Activated T-cell treated with anti-CD3 and anti-CD28 coated beads for 24 hours (primary cell): ENCODE results near the gene HDAC11.

Experiments used
- DNase-seq: peaks from one replicate; pipeline ENCODE4 v3.0.0-alpha.2; 2020; ENCODE audit warnings: low read depth

HDAC11 gene

DNA sequence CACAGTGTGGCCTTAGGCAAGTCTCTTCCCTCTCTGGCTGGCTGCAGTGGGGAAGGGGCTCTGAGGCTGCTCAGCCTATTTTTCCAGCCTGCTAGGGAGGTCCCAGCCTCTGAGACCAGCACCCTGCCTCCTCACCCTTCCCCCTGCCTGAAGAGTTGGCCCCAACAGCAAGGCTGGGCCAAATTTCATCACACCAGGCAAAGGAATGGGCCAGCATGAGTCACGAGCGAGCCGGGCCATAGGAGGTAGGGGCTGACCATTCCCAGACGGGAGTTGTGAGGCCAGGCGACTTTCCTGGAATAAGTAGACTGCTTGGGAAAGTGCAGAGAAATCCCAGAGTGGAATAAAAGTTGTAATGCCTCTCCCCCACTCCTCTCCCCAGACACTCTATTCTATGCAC lies 63.1 kb downstream of the HDAC11 start:
- no peak for DNase-seq

DNA sequence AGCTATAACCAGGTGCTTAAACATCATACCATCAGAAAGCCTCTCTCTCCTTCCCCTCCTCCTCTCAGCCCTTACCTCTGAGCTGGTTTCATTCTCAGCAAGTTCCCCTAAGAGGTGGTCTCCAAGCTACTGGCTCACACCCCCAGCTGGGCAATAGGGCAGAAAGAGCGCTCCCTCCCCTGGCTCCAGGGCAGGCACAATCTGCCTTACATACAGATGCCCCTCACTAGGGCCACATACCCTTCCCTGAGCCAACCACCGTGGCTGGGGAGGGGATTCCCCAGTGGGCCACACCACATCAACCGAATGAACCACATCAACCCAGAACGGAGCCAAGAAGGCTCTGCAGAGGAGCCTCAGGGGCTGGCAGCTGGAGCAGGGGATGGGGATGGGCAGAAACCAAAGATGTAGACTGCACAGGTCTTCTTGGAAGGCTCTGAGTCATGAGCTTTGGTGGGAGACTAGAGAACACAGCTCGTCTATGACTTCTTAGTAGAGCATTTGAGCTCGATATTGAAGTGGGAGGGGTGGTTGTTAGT lies 64.3 kb downstream of the HDAC11 start:
- DNase-seq = peak; percentile 41

DNA sequence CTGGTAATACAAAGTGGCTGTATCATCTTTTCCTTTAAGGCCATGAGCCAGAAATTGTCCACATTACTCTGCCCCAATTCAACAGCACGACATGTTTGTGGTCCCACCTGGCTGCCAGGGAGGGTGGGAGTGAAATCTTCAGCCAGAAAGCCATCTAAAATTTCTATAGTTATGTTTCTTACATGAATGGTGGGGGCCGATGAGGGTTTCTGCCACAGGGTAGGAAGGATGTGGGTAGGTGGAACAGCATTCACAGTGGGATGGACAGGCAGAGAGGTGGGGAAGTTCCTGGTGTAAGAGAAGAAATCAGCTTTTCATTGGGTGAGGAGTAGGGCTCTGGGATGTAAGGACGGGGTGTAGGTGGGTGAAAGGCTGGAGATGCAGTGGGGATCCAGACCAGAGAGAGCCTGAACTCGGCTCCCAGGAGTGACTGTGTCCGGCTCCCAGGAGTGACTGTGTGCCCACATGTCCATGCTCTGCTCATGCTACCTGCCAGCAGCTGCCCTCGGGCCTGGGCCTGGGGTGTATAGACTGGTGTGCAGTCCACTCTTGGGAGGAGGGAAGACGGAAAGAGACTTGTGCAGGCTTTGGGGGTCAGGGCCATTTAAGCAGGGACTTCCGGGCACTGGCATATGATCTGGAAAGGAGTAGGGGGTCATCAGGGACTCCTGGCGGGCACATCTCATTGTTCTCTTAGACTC lies 65.0 kb downstream of the HDAC11 start:
- no peak for DNase-seq

DNA sequence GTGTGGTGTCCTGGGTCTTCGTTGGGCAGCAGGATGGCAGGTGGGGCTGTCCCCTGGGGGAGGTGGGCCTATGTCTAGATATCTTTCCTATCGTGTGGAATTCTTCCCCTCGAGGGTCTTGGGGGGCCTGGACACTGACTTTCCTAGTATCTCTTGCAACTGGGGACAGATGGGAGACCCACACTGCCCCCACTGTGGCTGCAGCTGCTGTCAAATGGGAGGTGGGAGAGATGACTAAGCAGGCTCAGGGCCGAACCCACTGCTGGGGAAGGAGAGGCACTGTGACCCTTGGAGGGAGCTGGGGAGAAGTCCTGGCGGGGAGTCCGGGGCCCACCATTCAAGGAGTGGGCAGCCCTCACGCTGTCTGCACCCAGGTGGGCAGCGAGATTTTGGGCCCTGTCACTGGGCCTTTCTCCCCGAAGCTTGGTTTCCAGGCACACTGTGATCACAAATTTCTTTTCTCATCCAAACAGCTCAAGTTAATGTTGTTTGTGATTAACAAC lies 65.9 kb downstream of the HDAC11 start:
- no peak for DNase-seq

DNA sequence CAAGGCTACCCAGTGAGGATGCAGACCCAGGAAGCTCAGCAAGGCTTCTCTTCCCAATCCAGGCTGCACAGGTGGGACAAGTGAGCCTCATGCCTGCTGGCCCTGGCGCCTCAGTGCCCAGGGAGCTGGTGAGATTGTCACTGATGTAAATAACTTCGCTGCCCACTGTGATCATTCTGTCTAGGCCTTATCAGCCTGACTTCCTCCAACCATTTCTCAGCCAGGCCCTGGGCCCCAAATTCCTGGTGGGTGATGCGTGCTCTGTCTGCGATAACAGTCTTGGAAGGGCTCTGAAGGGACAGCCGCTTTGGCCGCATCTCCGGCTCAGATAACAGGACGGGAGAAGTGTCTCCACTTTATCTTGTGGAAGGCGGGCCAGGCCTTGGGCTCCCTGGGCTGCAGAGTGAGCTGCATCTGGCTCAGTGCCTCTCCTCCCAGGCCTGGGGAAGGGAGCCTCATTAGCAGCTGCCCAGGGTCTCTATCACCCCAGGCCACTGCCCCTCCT lies 66.6 kb downstream of the HDAC11 start:
- DNase-seq = no peak

DNA sequence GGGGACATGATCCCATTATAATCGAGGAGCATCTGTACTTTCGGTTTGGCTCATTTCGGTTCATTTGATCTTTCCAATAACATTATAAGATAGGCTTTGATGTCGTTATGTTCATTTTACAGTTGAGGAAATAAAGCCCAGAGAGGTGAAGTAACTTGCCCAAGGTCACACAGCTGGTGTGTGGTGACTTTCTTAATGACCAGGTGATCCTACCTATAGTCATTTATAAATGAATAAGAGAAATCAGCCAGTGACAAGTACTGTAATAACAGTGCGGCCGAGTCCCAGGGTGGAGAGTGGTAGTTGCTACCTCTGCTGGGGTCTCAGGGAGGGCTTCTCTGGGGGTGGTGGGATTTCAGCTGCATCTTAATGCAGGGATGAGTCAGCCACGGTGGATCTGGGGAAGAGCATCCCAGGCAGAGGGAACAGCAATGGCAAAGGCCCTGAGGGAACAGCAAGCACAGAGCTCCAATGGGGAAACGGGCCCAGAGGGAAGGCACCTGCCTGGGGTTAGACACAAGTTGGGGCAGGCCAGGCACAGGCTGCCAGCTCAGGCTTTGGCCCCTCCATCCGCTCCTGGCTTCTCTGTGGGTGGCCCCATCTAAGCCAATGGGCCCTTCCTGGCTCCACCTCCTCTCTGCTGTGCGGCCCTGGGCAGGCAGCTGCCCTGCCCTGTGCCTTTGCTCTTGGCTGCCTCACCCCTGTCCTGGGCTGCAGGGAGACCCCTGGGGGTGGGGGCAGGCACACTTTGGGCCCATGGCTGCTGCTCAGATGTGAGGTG lies 67.7 kb downstream of the HDAC11 start:
- no peak for DNase-seq

DNA sequence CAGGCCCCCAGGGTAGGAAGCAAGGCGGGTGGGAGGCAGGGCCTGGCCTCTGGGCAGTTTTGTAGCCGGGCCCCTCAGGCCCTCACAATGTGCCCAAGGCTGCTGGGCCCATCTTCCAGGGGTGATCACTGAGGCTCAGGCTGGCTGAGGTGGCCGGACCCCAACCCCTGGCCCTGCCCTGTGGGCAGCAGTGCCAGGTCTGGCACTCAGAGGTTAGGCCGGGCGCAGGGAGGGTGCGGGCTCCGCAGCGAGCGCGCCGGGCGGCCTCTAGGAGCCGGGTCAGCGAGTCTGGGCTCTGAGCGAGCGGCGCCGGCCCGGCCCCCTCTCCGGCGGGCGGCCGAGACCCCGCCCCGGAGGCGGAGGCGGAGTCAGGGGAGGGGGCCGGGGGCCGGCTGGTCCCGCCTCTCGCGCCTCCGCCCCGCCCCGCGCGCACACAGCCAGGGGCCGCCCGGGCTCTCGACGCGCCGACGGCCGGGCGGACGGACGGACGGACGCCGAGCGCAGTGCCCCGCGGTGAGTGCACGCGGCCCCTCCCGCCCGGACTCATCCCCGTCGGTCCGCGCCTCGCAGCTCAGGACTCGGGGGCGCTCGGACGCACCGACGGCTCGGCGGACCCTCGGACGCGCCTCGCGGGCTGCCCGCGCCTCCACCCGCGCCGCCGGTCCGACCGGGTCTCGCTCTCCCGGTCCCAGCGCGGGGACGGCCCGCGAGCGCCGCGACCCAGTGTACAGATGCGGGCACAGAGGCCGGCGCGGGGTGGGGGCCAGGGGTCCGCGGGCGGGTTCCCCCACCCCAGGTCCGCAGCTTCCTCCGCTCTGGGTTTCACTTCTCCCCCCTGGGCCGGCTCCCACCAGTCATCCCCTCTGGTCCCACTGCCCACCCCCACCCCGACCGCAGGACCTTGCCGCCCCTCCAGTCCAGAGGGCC lies 68.9 kb downstream of the HDAC11 start, which contains the start of gene FBLN2:
FBLN2 (plus strand) TSS at position 430 of the 927 bp plus-strand sequence. CDS start 21,231 bp downstream, outside the sequence.
- DNase-seq = no peak

DNA sequence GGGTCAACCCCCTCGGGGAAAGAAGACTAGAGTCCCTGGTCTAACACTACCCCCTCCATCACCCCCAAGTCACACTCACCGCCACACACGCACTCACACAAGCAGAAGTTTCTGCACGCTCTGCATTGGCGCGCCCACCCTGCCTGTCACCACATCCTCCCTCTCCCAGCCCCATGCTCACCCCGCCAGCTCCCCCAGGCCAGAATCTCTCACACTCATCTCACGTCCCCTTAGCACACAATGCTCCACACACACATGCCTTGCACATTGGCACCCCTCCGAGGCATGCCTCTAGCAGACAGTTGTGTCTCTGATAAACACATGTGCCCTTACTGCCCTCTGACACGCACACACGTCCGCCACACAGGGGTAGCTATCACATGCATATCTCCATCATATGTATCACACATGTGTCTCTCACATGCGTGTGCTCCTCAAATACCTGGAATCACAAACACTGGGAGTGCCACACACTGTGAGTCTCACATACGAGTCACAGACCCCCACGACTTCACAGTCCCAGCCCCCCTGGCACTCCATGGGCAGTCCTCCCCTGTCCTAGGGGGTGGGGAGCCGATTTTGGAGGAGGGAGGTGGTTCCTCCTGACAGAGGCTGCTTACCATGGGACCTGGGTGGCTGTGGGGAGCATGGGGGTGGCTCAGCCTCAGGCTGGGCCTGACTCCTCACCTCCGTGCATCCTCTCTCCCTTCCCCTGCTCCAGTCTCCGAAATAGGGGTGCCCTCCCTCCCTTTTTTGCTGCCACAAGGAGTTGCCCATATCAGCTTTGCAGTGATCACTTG lies 69.7 kb downstream of the HDAC11 start:
- no peak for DNase-seq

DNA sequence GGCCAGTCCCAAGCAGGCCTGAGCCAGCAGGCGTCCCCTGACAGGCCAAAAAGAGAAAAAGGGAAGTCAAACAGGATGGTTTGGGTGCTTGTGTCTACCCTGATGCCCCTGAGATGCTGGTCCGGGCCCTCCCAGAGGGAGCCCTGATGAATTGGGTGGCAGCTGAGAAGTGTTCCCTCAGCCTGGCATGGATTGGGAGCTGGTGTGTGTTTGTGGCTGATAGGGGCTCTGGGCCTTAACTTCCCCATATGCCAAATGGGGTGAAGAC lies 70.3 kb downstream of the HDAC11 start:
- DNase-seq = no peak

DNA sequence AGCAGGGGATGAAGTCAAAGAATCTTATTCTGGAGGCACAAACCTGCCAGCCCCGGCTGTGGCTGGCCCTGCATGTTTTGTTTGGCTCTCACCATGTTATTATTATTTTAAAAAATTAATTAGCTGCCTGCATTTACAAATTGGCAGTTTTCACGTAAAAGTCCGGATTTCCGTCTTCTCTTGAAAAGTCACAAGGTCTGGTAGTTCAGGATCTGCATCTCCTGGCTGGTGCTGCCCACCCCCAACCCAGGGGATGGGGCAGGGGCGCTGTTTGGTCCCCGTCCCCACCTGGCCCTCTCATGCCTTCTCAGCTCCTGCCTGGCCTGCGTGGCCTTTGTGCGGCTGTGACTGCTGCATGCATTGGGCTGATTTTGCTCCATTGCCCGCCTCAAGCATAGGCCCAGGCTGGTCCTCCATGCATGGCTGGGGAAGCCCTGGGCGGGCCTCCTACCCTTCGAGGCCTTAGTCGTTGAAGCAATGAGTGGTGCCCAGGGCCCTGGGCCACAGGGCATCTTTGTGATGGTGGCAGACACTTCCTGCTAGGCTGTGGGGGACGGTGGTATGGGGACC lies 70.8 kb downstream of the HDAC11 start:
- no peak for DNase-seq

DNA sequence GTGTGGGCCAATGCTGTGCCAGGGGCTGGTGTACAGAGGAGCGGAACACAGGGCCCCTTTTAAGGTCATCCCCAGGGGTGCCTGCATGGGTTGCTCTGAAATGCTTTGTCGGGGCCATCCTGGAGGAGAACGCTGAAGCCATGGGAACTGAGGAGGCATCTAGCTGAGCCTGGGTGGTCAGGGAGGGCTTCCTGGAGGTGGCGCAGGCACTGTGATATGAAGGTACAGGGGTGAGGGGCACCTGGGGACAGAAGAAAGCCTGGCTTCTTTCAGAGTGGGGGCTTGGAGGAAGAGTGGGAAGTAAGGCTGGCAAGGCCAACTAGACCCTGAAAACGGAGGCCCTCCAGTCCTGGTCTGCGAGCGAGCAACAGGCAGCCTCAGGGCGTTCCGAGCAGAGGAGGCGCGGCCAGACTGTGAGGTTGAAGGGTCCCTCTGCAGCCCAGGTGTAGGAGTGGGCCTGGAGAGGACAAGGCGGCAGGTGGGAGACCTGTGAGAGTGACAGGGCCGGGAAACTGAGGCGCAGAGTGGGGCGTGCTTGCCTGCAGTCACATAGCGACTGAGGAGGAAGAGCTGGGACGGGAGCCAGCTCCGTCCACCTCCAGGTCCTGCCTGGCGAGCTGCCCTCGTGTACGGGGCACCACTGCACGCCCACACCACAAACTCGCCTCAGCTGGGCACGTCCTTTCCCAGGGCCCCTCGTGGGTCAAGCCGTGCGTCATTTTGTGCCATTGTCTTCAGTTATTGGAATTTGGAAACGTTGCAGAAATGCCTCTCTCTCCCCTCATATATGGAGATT lies 72.9 kb downstream of the HDAC11 start:
- DNase-seq = no peak

DNA sequence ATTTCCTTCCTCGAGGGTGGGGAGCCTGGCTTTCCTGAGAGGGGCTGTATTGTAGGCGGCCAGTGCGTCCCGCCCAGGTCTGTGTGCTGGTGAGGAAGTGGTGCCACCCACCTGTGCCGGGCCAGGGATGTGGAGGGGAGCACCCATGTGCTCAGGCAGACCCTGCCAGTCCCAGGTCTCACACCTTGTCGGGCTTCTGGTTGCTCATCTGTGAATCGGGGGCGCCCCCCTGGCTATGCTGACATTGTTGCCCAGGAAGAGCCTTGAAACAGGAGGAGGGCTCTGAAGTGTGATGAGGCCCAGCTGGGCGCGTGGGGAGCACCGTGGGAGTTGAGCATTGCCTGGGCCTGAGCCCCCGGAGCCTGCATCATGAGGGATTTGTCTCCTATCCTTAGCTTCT lies 73.6 kb downstream of the HDAC11 start:
- no peak for DNase-seq

DNA sequence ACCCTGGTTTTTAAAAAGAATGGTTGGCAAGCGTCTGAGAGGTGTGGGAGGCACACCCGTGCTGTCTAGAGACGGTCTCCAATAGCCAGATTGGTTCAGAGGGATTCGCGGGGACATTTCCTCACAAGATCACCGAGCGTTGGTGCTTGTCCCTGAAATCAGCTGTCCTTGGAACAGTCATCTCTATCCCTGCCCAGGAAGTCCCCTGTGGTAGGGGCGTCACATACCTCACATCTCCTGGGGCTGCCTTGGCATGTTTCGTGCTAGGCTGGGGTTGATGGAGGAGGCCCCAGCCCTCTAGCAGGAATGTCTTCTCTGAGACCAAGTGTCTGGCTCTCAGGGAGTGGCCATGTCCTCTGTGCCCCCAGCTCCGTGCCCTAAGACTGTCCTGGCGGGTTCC lies 75.6 kb downstream of the HDAC11 start:
- DNase-seq = no peak
